Measurements from ENCODE around the gene CCDC175.

The CCDC175 gene

GRCh38 chr14:59576332-59577294 is at the start of gene CCDC175:
CCDC175 (minus strand) TSS chr14:59576812; CDS start chr14:59576775, 37 bp downstream.
- DNase-seq (ENCODE audit: low read depth), result no peak
- TF ChIP-seq CTCF (IDR thresholded peaks at IDR 0.05; ENCODE audit: control insufficient read depth, extremely low read depth, insufficient read depth), result peak; percentile 73
- H3K4me3 ChIP-seq (ENCODE audit: low read depth, low read length), result no peak within 1 kb of the TSS

GRCh38 chr14:59622631-59623030 is 46.0 kb upstream of the CCDC175 start:
- H3K4me3 ChIP-seq (ENCODE audit: low read depth, low read length), result no peak overlapping the region
- DNase-seq (ENCODE audit: low read depth), result no peak
- TF ChIP-seq CTCF (IDR thresholded peaks at IDR 0.05; ENCODE audit: control insufficient read depth, extremely low read depth, insufficient read depth), result no peak

- TF ChIP-seq CTCF (IDR thresholded peaks at IDR 0.05; ENCODE audit: control insufficient read depth, extremely low read depth, insufficient read depth), result no peak
- DNase-seq (ENCODE audit: low read depth), result no peak
- no peak overlapping the region for H3K4me3 ChIP-seq (ENCODE audit: low read depth, low read length)
These were observed 42.4 kb upstream of the CCDC175 start for GRCh38 chr14:59619061-59619460.

- TF ChIP-seq CTCF (IDR thresholded peaks at IDR 0.05; ENCODE audit: control insufficient read depth, extremely low read depth, insufficient read depth), result no peak
- DNase-seq (ENCODE audit: low read depth), result no peak
These were observed 24.4 kb upstream of the CCDC175 start for GRCh38 chr14:59601056-59601455.

GRCh38 chr14:59600211-59600945 is 23.8 kb upstream of the CCDC175 start:
- DNase-seq (ENCODE audit: low read depth), result no peak
- TF ChIP-seq CTCF (IDR thresholded peaks at IDR 0.05; ENCODE audit: control insufficient read depth, extremely low read depth, insufficient read depth), result no peak
- H3K4me3 ChIP-seq (ENCODE audit: low read depth, low read length), result no peak overlapping the region

More at GRCh38 chr14:59601056-59601455, 24.4 kb upstream of the CCDC175 start:
- H3K4me3 ChIP-seq (ENCODE audit: low read depth, low read length), result no peak overlapping the region

- no peak for DNase-seq (ENCODE audit: low read depth)
- H3K4me3 ChIP-seq (ENCODE audit: low read depth, low read length), result no peak overlapping the region
- no peak for TF ChIP-seq CTCF (IDR thresholded peaks at IDR 0.05; ENCODE audit: control insufficient read depth, extremely low read depth, insufficient read depth)
These were observed 18.5 kb upstream of the CCDC175 start for GRCh38 chr14:59595071-59595470.
